ENCODE results near the gene KSR1. TPM values are rescaled to one million over a fixed set of nuclear protein-coding genes. Genes with fewer than 3 reads are reported as not detected.

KSR1 gene
- polyA plus RNA-seq, 1 of the 3 experiments (the other 2 are of a cell fraction): 7.5 TPM

- H3K79me2 ChIP-seq (ENCODE audit: insufficient read depth): peaks cover 12% of the 10 kb centered on the region; the same call in 1 of the 2 replicates
Observed at GRCh38 chr17:27460196-27460725, 4.0 kb downstream of the KSR1 start.

More at GRCh38 chr17:27460196-27460725, 4.0 kb downstream of the KSR1 start:
- Histone ChIP-seq H3K9me3 (no peaks in the 10 kb centered on the region), H3K9ac (no peak overlapping the region), H3K4me3 (ENCODE audit: low read depth in 2 of 2, low read length in 1 of 2) (no peak overlapping the region), H3K36me3 (replicated peaks in 1 of 2; ENCODE audit: control insufficient read depth in 1 of 2, insufficient read depth in 2 of 2, low read length in 1 of 2) (no peaks in the 10 kb centered on the region), H2AFZ (ENCODE audit: low read depth) (no peak overlapping the region), H4K20me1 (ENCODE audit: insufficient read depth) (peaks cover 11% of the 10 kb centered on the region; the same call in 1 of the 2 replicates), H3F3A (replicated peaks; ENCODE audit: insufficient read depth) (peaks cover 6% of the 10 kb centered on the region), H3K9me2 (no peaks in the 10 kb centered on the region), H3K27me3 (ENCODE audit: insufficient read depth) (no peaks in the 10 kb centered on the region), H3K4me1 (ENCODE audit: control insufficient read depth in 1 of 2, insufficient read depth in 2 of 2, low read depth in 1 of 2, low read length in 1 of 2) (peaks cover 8 to 47% of the 10 kb centered on the region in 2 experiments), H3K4me2 (no peak overlapping the region), H3K27ac (ENCODE audit: low read depth in 2 of 2, low read length in 1 of 2) (no peak overlapping the region)
- ChIA-PET CTCF (interaction anchor here (1.0 to 1.5 kb wide), 2 partner anchors 106 to 139 kb away, joined by 3 to 4 read pairs; no protein-coding TSS in a partner anchor), POLR2A (no interaction called here)
- no peak for TF ChIP-seq RXRA (IDR thresholded peaks at IDR 0.05; ENCODE audit: borderline replicate concordance, low read depth)
- TF ChIP-seq YY1 (IDR thresholded peaks at IDR 0.05; ENCODE audit: low read depth): no peak
- TF ChIP-seq PBX3 (IDR thresholded peaks at IDR 0.05): no peak
- no peak for TF ChIP-seq TEAD4 (IDR thresholded peaks at IDR 0.05; ENCODE audit: borderline replicate concordance, insufficient read depth)
- TF ChIP-seq MAX (IDR thresholded peaks at IDR 0.05; ENCODE audit: low read depth): no peak
- TF ChIP-seq USF1 (IDR thresholded peaks at IDR 0.05; ENCODE audit: borderline replicate concordance, low read depth): no peak
- no peak for TF ChIP-seq RAD21 (IDR thresholded peaks at IDR 0.05; ENCODE audit: low read length)
- no peak for TF ChIP-seq SMC3 (IDR thresholded peaks at IDR 0.05; ENCODE audit: low read depth, low read length)
- no peak for TF ChIP-seq TAF1 (IDR thresholded peaks at IDR 0.05; ENCODE audit: borderline replicate concordance, low read depth, low read length)
- no peak for TF ChIP-seq MXI1 (IDR thresholded peaks at IDR 0.05; ENCODE audit: low read depth, low read length)
- TF ChIP-seq SIN3A (IDR thresholded peaks at IDR 0.05; ENCODE audit: borderline replicate concordance, low read depth, low read length): no peak
- TF ChIP-seq FOXJ3 (CRISPR knock-in tag; IDR thresholded peaks at IDR 0.05): no peak
- TF ChIP-seq ELF1 (IDR thresholded peaks at IDR 0.05): no peak
- TF ChIP-seq RFX5 (IDR thresholded peaks at IDR 0.05; ENCODE audit: low read length): no peak
- no peak for TF ChIP-seq NRF1 (IDR thresholded peaks at IDR 0.05; ENCODE audit: low read depth, low read length)
- no peak for TF ChIP-seq EZH2phosphoT487 (IDR thresholded peaks at IDR 0.05; ENCODE audit: borderline replicate concordance, low read depth)
- TF ChIP-seq ZBTB33 (IDR thresholded peaks at IDR 0.05; ENCODE audit: borderline replicate concordance, low read depth): no peak
- TF ChIP-seq FOXM1 (IDR thresholded peaks at IDR 0.05; ENCODE audit: low read depth): no peak
- TF ChIP-seq TCF12 (IDR thresholded peaks at IDR 0.05): no peak
- WGBS (ENCODE audit: low lambda C conversion rate): 63% methylated on average over 5 of the region's 6 CpGs
- no peak for DNase-seq
